Activated B cell treated with CpG ODN at 0.5 μM for 24 hours (primary cell): ENCODE results near the gene CST1. TPM values are rescaled to one million over a fixed set of nuclear protein-coding genes. Genes with fewer than 3 reads are reported as not detected.

Experiments used
- ATAC-seq: fragments of 200-7000 bp; cut with Tn5 transposase; one replicate; pipeline ENCODE4 v1.10.0; 2021; ENCODE audit warnings: low read depth, mild to moderate bottlenecking, moderate library complexity
- CTCF ChIA-PET: fragments of 350-600 bp; sonication (Branson Sonifier 250); formaldehyde crosslinking; loops from one replicate; lab custom pipeline; 2021; ENCODE audit warnings: antibody characterized with exemption; lab: Charles Lee
- POLR2A ChIA-PET: fragments of 350-600 bp; sonication (Branson Sonifier 250); formaldehyde crosslinking; loops from one replicate; lab custom pipeline; 2021; ENCODE audit warnings: antibody characterized with exemption; lab: Charles Lee
- DNase-seq: peaks from one replicate; pipeline ENCODE4 v3.0.0; 2022
- H3K27ac Mint-ChIP-seq: one replicate; pipeline ENCODE4 v1.8.0; 2020; ENCODE audit warnings: mixed read lengths
- H3K27me3 Mint-ChIP-seq: one replicate; pipeline ENCODE4 v1.8.0; 2021; ENCODE audit warnings: mixed read lengths
- H3K36me3 Mint-ChIP-seq: one replicate; pipeline ENCODE4 v1.8.0; 2021; ENCODE audit warnings: low read depth, mixed read lengths
- H3K4me1 Mint-ChIP-seq: one replicate; pipeline ENCODE4 v1.8.0; 2021; ENCODE audit warnings: mixed read lengths
- H3K4me3 Mint-ChIP-seq: one replicate; pipeline ENCODE4 v1.8.0; 2020; ENCODE audit warnings: mild to moderate bottlenecking, mixed read lengths
- H3K9me3 Mint-ChIP-seq: one replicate; pipeline ENCODE4 v1.8.0; 2020; ENCODE audit warnings: mixed read lengths
- CTCF ChIP-seq: fragments of 200-600 bp; IDR thresholded peaks from one replicate; pipeline ENCODE4 v1.8.0; 2022; ENCODE audit warnings: antibody characterized with exemption, mild to moderate bottlenecking
- intact Hi-C: fragments of 100-400 bp; cut with micrococcal nuclease; formaldehyde crosslinking; loops from one replicate; pipeline ENCODE4 v1.15.1; 2024
- total RNA-seq: library from RNA; stranded (reverse); gene quantifications from 2 replicates; pipeline ENCODE4 v1.2.3, GENCODE V29; 2022

CST1 gene
- total RNA-seq, 1 donor from 2014 or later, result not detected

GRCh38 chr20:23705895-23706294, 44.8 kb downstream of the CST1 start:
- intact Hi-C loops, result no loop called here
- CTCF ChIA-PET, result no interaction called here
- TF ChIP-seq CTCF, result no peak
- H3K4me1 Mint-ChIP-seq, result no peaks in the 10 kb centered on the region
- no peak overlapping the region for H3K4me3 Mint-ChIP-seq
- no peaks in the 10 kb centered on the region for H3K36me3 Mint-ChIP-seq
- POLR2A ChIA-PET, result no interaction called here
- no peaks in the 10 kb centered on the region for H3K9me3 Mint-ChIP-seq
- DNase-seq, result no peak
- H3K27ac Mint-ChIP-seq, result no peak overlapping the region
- no peak for ATAC-seq
- peaks cover 3% of the 10 kb centered on the region for H3K27me3 Mint-ChIP-seq

- Mint-ChIP-seq H3K36me3 (no peaks in the 10 kb centered on the region), H3K27ac (no peak overlapping the region), H3K4me1 (no peaks in the 10 kb centered on the region), H3K4me3 (no peak overlapping the region), H3K27me3 (peaks cover 2% of the 10 kb centered on the region), H3K9me3 (no peaks in the 10 kb centered on the region)
- no peak for ATAC-seq
- intact Hi-C loops, result no loop called here
- ChIA-PET CTCF (no interaction called here), POLR2A (no interaction called here)
- DNase-seq, result no peak
- no peak for TF ChIP-seq CTCF
Observed at GRCh38 chr20:23702021-23702420, 48.7 kb downstream of the CST1 start.

GRCh38 chr20:23700931-23701330, 49.8 kb downstream of the CST1 start:
- H3K27me3 Mint-ChIP-seq, result peaks cover 2% of the 10 kb centered on the region
- ChIA-PET POLR2A (no interaction called here), CTCF (no interaction called here)
- H3K4me1 Mint-ChIP-seq, result no peaks in the 10 kb centered on the region
- H3K9me3 Mint-ChIP-seq, result no peaks in the 10 kb centered on the region
- no peaks in the 10 kb centered on the region for H3K36me3 Mint-ChIP-seq
- ATAC-seq (no peak), DNase-seq (no peak)
- intact Hi-C loops, result no loop called here
- no peak overlapping the region for H3K4me3 Mint-ChIP-seq
- no peak overlapping the region for H3K27ac Mint-ChIP-seq
- TF ChIP-seq CTCF, result no peak

- intact Hi-C loops, result no loop called here
- POLR2A ChIA-PET, result no interaction called here
- no peak overlapping the region for H3K27ac Mint-ChIP-seq
Observed at GRCh38 chr20:23697947-23698346, 52.8 kb downstream of the CST1 start.

More at GRCh38 chr20:23697947-23698346, 52.8 kb downstream of the CST1 start:
- DNase-seq, result no peak
- no peak overlapping the region for H3K4me3 Mint-ChIP-seq
- no peaks in the 10 kb centered on the region for H3K4me1 Mint-ChIP-seq
- CTCF ChIA-PET, result no interaction called here
- no peak for TF ChIP-seq CTCF
- H3K36me3 Mint-ChIP-seq, result no peaks in the 10 kb centered on the region
- peaks cover 2% of the 10 kb centered on the region for H3K27me3 Mint-ChIP-seq
- no peak for ATAC-seq
- H3K9me3 Mint-ChIP-seq, result no peaks in the 10 kb centered on the region

Other genes starting within 250 kb of the CST1 start
- gene CST9L, start 182.5 kb downstream of the CST1 start, total RNA-seq, result not detected in 2 replicates
- gene CST9, start 145.0 kb downstream of the CST1 start, total RNA-seq, result not detected in 2 replicates
- gene CST3, start 113.0 kb downstream of the CST1 start, total RNA-seq, result not detected in 2 replicates
- not detected in 2 replicates for gene CST4, start 61.9 kb downstream of the CST1 start, total RNA-seq
- gene CST2, start 75.8 kb upstream of the CST1 start, total RNA-seq, result not detected in 2 replicates
- not detected in 2 replicates for gene CST5, start 128.8 kb upstream of the CST1 start, total RNA-seq
- gene GGTLC1, start 237.8 kb upstream of the CST1 start, total RNA-seq, result not detected in 2 replicates